ENCODE measurements around the gene EPN3.

GRCh38 chr17:50587571-50587970 lies 55.0 kb downstream of the EPN3 start:
- TF ChIP-seq POLR2AphosphoS5 (IDR thresholded peaks at IDR 0.05), result no peak
- no peak for TF ChIP-seq CTCF (IDR thresholded peaks at IDR 0.05)

All from suprapubic skin (tissue), 3 donors.